Small intestine (tissue), 7 donors: Measurements from ENCODE around the gene DGCR2. TPM values are rescaled to one million over a fixed set of nuclear protein-coding genes. Genes with fewer than 3 reads are reported as not detected.
A peak's percentile ranks its signal among the peaks of the same experiment; 100 is the strongest.

Experiments
- DNase-seq, 2 donors: peaks; one replicate each; pipeline versions ENCODE4 v3.0.0 to v3.0.0-alpha.2; 2013
- FAIRE-seq: peaks from 2 replicates; lab custom pipeline; 2012; peaks lifted over from hg19 to GRCh38; lab: Jason Lieb, UNC
- H3K27ac ChIP-seq, 3 donors: one replicate each; pipeline ENCODE4 v1.5.1; 2013; ENCODE audit warnings: low read length in 2 of 3, mild to moderate bottlenecking in 2 of 3, control low read depth in 1 of 3, inconsistent platforms in 1 of 3, low read depth in 1 of 3, moderate library complexity in 1 of 3
- H3K27me3 ChIP-seq, 3 donors: one replicate each; pipeline ENCODE4 v1.6.1; 2013; ENCODE audit warnings: low read length in 3 of 3, inconsistent platforms in 1 of 3; ENCODE audit not compliant: control insufficient read depth in 3 of 3, insufficient read depth in 3 of 3
- H3K36me3 ChIP-seq, 3 donors: one replicate each; pipeline ENCODE4 v1.6.1; 2013; ENCODE audit warnings: low read length in 3 of 3, inconsistent platforms in 1 of 3, low read depth in 1 of 3, mild to moderate bottlenecking in 1 of 3, moderate library complexity in 1 of 3; ENCODE audit not compliant: control insufficient read depth in 3 of 3, insufficient read depth in 2 of 3
- H3K4me1 ChIP-seq, 3 donors: one replicate each; pipeline ENCODE4 v1.6.1; 2013; ENCODE audit warnings: low read length in 2 of 3, inconsistent platforms in 1 of 3, low read depth in 1 of 3, mild to moderate bottlenecking in 1 of 3, moderate library complexity in 1 of 3; ENCODE audit not compliant: control insufficient read depth in 3 of 3, insufficient read depth in 2 of 3
- H3K4me3 ChIP-seq, 3 donors: one replicate each; pipeline ENCODE4 v1.5.1; 2013; ENCODE audit warnings: low read length in 3 of 3, control low read depth in 1 of 3, inconsistent platforms in 1 of 3, low read depth in 1 of 3, mild to moderate bottlenecking in 1 of 3, moderate library complexity in 1 of 3
- H3K9me3 ChIP-seq, 2 donors: one replicate each; pipeline ENCODE4 v1.6.1; 2013; ENCODE audit warnings: low read depth in 1 of 2, low read length in 1 of 2; ENCODE audit not compliant: control insufficient read depth in 2 of 2, insufficient read depth in 1 of 2
- WGBS, 3 donors: extraction: QIAGEN DNeasy Blood & Tissue Kit; methylation state at CpG; one replicate each; pipeline ENCODE4 v1.1.7; 2013; 5-methylcytosine and 5-hydroxymethylcytosine counted together
- polyA plus RNA-seq, 4 donors: library from polyadenylated mRNA; stranded (reverse) in 3 of 4; unstranded in 1 of 4; fragments of 200-250 nt in 3 of 4; fragments of 120-200 nt in 1 of 4; gene quantifications; one replicate each; pipeline versions ENCODE4 v1.2.1 to v1.2.3, GENCODE V29; 2013
- donor health status: healthy with polysubstance abuse.
- donor health status: control.
- donor health status: control.
- donor health status: Bipolar disorder and iron deficiency.
- donor health status: healthy.

DGCR2 gene
- polyA plus RNA-seq, 4 donors = 14.8 to 61.6 (median 34.0) TPM

GRCh38 chr22:19105867-19106802 is 16.1 kb downstream of the DGCR2 start:
- peaks cover 0 to 11% (median 7%) of the 10 kb centered on the region in 3 donors for H3K4me1 ChIP-seq
- H3K36me3 ChIP-seq = peaks cover 0 to 24% (median 0%) of the 10 kb centered on the region in 3 donors
- DNase-seq (no peak), FAIRE-seq (no peak)
- no peaks in the 10 kb centered on the region for H3K9me3 ChIP-seq
- no peak overlapping the region for H3K4me3 ChIP-seq
- 73 to 76% (median 76%) methylated on average over 18 of the region's 18 CpGs for WGBS, 3 donors
- H3K27ac ChIP-seq = no peak overlapping the region
- H3K27me3 ChIP-seq = no peaks in the 10 kb centered on the region

GRCh38 chr22:19105456-19105855 is 16.8 kb downstream of the DGCR2 start:
- peaks cover 0 to 28% (median 0%) of the 10 kb centered on the region in 3 donors for H3K36me3 ChIP-seq
- no peaks in the 10 kb centered on the region for H3K27me3 ChIP-seq
- DNase-seq = no peak
- 97 to 100% (median 98%) methylated on average over 8 of the region's 8 CpGs for WGBS, 3 donors
- FAIRE-seq = no peak
- peaks cover 0 to 9% (median 7%) of the 10 kb centered on the region in 3 donors for H3K4me1 ChIP-seq
- no peak overlapping the region for H3K27ac ChIP-seq
- no peaks in the 10 kb centered on the region for H3K9me3 ChIP-seq
- no peak overlapping the region for H3K4me3 ChIP-seq

GRCh38 chr22:19103880-19104821 is 18.1 kb downstream of the DGCR2 start:
- H3K4me1 ChIP-seq = peaks cover 0 to 2% (median 0%) of the 10 kb centered on the region in 3 donors
- H3K9me3 ChIP-seq = no peaks in the 10 kb centered on the region
- H3K27me3 ChIP-seq = no peaks in the 10 kb centered on the region
- H3K27ac ChIP-seq = peak overlapping the region in 1 of 3 donors; percentile 1
- DNase-seq (no peak), FAIRE-seq (no peak)
- peaks cover 0 to 29% (median 0%) of the 10 kb centered on the region in 3 donors for H3K36me3 ChIP-seq
- H3K4me3 ChIP-seq = no peak overlapping the region
- WGBS, 3 donors = 65 to 76% (median 70%) methylated on average over 5 of the region's 5 CpGs

GRCh38 chr22:19098157-19098556 is 24.1 kb downstream of the DGCR2 start:
- Histone ChIP-seq H3K27me3 (no peaks in the 10 kb centered on the region), H3K36me3 (peaks cover 0 to 27% (median 2%) of the 10 kb centered on the region in 3 donors), H3K4me1 (no peaks in the 10 kb centered on the region), H3K4me3 (no peak overlapping the region), H3K9me3 (no peaks in the 10 kb centered on the region), H3K27ac (no peak overlapping the region)
- DNase-seq (no peak), FAIRE-seq (no peak)
- 77 to 81% (median 80%) methylated on average over 4 of the region's 4 CpGs for WGBS, 3 donors

- H3K36me3 ChIP-seq = peaks cover 0 to 27% (median 2%) of the 10 kb centered on the region in 3 donors
- no peak for FAIRE-seq
- 84 to 90% (median 90%) methylated on average over 3 of the region's 3 CpGs for WGBS, 3 donors
- no peaks in the 10 kb centered on the region for H3K4me1 ChIP-seq
- DNase-seq = no peak
- H3K4me3 ChIP-seq = no peak overlapping the region
- no peak overlapping the region for H3K27ac ChIP-seq
- H3K9me3 ChIP-seq = no peaks in the 10 kb centered on the region
- H3K27me3 ChIP-seq = no peaks in the 10 kb centered on the region
Observed at GRCh38 chr22:19097518-19097917, 24.7 kb downstream of the DGCR2 start.

GRCh38 chr22:19096555-19096954 is 25.7 kb downstream of the DGCR2 start:
- Histone ChIP-seq H3K4me1 (no peaks in the 10 kb centered on the region), H3K36me3 (peaks cover 0 to 27% (median 2%) of the 10 kb centered on the region in 3 donors), H3K4me3 (no peak overlapping the region), H3K27me3 (no peaks in the 10 kb centered on the region), H3K27ac (no peak overlapping the region), H3K9me3 (no peaks in the 10 kb centered on the region)
- WGBS, 3 donors = 95 to 100% (median 96%) methylated on average over 1 of the region's 1 CpG
- DNase-seq = no peak
- FAIRE-seq = no peak

- no peaks in the 10 kb centered on the region for H3K27me3 ChIP-seq
- H3K9me3 ChIP-seq = no peaks in the 10 kb centered on the region
- no peaks in the 10 kb centered on the region for H3K4me1 ChIP-seq
- DNase-seq (no peak), FAIRE-seq (no peak)
- 96 to 98% (median 98%) methylated on average over 4 of the region's 4 CpGs for WGBS, 3 donors
- peaks cover 0 to 23% (median 2%) of the 10 kb centered on the region in 3 donors for H3K36me3 ChIP-seq
- H3K27ac ChIP-seq = no peak overlapping the region
- H3K4me3 ChIP-seq = no peak overlapping the region
Observed at GRCh38 chr22:19094393-19094997, 27.7 kb downstream of the DGCR2 start.

- H3K4me3 ChIP-seq = no peak overlapping the region
- peaks cover 0 to 24% (median 3%) of the 10 kb centered on the region in 3 donors for H3K36me3 ChIP-seq
- DNase-seq (no peak), FAIRE-seq (no peak)
- WGBS, 3 donors = 96 to 97% (median 97%) methylated on average over 4 of the region's 4 CpGs
- no peak overlapping the region for H3K27ac ChIP-seq
- H3K9me3 ChIP-seq = no peaks in the 10 kb centered on the region
- no peaks in the 10 kb centered on the region for H3K27me3 ChIP-seq
- no peaks in the 10 kb centered on the region for H3K4me1 ChIP-seq
Observed at GRCh38 chr22:19092725-19093124, 29.5 kb downstream of the DGCR2 start.
